NCI-H345 treated with DMSO at 0.1 percent for 48 hours (cell line): Measurements from ENCODE around the gene FKBP3.
"Not testable (repeated sequence)": the region's sequence is repeated elsewhere in the genome, so short reads cannot be mapped to it uniquely, and the experiment has no call there.

ENCODE experiments used
- DNase-seq: peaks from one replicate; lab custom pipeline; 2025; ENCODE audit not compliant: unreplicated experiment; lab: John Stamatoyannopoulos, UW

The FKBP3 gene

GRCh38 chr14:45134051-45134958 lies at the start of gene FKBP3:
FKBP3 (minus strand) TSS chr14:45134481; CDS start chr14:45134456, 25 bp downstream.
- DNase-seq: peak; percentile 97

DNA sequence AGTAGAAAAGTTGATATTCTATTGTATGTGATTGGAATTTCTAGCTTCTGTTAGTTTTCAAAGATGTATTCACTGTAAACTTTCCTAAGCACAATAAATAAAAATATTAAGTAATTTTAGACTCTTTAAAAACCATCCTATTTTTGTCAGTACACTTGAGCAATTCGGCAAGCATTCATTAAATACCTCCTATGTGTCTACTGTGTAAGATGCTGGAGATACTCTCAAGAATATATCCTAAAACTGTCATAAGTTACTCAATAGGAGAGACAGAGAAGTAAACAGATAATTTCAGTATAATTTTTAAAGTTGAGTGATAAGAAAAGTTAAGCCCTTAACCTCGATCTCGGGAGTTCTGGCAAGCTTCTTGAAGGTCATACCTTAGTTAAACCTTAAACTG lies 47.5 kb upstream of the FKBP3 start:
- no peak for DNase-seq

DNA sequence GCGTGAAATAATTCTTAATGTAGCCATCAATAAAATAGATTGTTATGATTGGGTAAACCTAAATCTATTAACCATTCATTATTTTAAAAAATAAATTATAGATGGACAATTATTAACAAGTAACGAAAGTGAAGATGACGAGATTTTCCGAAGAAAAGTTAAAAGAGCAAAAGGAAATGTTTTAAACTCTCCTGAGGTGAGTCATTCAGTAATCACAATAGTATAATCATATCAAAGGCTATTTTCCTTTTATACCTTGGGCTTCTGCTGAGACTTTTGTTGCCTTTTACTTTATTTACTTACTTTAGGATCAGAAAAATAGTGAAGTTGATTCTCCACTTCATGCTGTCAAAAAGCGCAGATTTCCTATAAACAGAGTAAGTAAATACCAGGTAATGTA lies 47.0 kb upstream of the FKBP3 start:
- no peak for DNase-seq

- no peak for DNase-seq
Measured at GRCh38 chr14:45177076-45177475, 42.8 kb upstream of the FKBP3 start.

DNA sequence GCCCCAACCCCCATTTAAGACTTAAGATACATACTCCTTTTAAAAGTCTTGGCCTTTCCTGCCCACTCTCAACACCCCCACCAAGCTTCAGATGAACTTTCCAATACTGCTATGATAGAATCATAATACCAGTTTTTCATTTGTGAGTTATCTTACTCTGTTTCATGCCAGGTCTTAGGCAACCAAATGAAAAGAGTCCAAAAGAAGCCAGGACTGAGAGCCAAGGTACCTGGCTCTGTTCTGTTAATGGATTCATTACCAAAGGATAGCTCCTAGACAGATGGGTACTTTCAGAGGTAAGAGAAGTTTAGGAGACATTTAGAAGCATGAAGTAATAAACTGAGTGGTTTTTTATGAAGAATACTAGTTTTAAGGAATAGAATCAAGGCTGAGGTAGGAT lies 35.6 kb upstream of the FKBP3 start:
- no peak for DNase-seq

DNA sequence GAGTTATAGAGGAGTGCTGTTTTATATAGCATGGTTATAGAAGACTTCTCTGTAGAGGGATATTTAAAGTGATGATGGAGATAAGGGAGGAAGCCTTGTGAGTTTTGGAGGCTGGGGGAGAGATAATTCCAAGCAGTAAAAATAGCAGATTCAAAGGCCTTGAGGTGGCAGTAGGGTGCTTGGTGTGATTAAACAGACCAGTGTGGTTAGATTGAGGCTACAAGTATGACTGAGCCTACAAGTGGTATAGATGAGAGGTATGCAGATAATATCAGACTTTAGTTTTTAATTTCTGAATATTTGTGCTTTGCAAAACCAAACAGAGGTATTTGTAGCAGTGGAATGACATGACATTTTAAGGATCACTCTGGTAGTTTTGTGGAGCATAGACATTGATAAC lies 21.8 kb upstream of the FKBP3 start:
- no peak for DNase-seq

DNA sequence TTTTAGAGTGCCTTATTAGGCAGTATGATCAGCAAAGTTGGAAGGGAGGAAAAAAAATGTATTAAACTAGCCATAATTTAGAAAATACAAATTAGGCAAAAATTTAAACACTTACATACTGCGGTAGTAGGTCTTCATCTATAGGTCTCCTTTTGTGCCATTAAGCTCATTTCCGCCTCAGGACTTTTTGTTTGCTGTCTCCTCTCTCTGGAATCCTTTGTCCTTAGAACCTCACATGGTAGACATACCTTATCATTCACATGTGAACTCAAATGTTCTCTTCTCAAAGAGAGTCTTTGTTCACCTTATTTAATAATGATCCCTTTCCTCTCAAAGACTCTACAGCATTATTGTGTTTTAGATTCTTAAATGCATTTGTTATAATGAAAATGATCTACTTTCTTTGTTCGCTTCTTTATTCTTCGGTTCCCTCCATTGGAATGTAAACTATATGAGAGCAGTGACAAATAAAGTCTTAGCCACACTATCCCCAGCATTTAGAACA lies 16.2 kb upstream of the FKBP3 start:
- no peak for DNase-seq

DNA sequence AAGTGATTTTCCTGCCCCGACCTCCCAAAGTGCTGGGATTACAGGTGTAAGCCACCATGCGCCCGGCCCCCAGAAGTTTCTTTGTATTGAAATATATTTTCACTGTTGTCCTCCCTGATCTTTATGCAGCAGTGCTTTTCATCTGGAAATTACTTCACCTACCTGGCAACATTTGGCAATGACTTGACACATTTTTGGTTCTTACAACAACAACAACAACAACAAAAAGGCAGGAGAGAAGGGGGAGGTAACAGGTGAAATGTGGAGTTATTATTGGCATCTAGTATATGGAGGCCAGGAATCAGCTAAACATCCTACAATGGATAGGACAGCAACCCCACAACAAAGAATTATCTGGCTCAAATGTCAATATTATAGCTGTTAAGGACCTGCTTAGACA lies 15.3 kb upstream of the FKBP3 start:
- no peak for DNase-seq

DNA sequence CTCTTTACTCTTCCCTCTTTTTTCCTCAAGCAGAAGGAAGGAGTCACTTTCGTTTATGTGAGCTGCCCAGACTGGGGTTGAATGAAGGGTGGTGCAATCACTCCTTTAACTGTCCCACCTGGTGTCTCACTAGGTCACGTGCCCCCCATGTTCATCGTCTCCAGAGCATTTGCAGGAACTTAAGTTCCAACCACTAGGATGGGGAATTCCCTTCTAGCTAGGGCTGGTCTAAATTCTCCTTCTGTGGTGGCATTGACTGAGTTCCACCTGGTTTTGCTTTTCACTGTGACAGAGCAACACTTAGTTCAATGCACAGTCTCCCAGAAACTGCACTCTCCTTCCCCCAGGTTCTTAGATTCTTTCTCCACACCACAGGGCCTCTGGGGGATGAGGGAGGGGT lies 10.9 kb upstream of the FKBP3 start:
- no peak for DNase-seq

DNA sequence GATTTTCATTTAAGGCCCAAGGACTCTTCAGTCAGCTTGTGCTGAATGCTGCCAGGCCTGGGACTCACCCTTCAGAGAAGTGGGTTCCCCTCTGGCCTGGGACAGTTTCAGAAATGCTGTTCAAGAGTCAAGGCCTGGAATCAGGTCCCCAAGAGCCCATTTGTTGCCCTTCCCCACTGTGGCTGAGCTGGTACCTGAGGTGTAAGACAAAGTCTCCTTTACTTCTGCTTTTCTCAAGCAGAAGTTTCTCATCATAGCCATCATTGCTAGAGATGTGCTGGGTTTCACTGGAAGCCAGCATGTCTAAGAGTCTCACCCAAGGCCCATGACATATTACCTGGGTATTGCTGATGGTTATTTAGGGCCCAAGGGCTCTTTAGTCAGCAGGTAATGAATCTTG lies 10.4 kb upstream of the FKBP3 start:
- DNase-seq: no peak

DNA sequence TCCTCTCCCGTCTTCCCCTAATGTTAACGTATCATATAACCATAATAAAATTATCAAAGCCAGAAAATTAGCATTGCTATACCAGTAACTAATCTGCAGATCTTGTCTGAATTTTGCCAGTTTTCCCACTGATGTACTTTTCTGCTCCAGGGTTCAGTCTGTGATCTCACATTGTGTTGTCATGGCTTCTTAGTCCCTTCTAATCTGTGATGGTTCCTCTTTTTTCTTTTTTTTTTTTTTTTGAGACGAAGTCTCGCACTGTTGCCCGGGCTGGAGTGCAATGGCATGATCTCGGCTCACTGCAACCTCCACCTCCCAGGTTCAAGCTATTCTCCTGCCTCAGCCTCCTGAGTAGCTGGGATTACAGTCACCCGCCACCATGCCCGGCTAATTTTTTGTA lies 7.8 kb upstream of the FKBP3 start:
- not testable (repeated sequence) for DNase-seq

DNA sequence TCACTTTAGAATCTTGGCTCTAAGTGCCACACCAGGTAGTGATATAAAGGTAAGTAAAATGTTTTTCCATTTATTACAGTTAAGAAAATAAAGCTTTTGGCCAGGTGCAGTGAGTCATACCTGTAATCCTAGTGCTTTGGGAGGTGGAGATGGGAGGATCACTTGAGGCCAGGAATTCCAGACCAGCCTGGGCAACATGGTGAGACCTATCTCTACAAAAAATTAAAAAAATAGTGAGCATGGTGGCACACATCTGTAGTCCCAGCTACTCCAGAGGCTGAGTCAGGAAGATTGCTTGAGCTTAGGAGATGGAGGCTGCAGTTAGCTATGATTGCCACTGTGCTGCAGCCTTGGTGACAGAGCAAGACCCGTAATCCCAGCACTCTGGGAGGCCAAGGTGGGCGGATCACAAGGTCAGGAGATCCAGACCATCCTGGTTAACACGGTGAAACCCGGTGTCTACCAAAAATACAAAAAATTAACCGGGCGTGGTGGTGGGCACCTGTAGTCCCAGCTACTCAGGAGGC lies 6.4 kb upstream of the FKBP3 start:
- DNase-seq: no peak

DNA sequence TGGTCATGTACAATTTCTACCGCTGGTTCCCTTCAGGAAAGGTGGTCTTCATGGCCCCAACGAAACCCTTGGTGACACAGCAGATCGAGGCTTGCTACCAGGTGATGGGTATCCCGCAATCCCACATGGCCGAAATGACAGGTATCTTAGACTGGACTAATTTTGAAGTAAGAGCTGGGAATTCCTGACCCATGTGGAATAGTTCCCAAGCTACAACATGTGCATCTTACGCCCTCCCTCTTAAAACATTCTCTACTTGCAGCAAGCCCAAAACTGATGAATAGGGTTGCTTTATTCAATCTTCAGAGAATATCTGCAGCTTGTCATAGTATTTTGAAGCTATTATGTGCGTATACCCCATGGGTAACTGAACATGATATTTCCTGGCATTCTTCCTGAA lies 2.1 kb upstream of the FKBP3 start:
- no peak for DNase-seq

DNA sequence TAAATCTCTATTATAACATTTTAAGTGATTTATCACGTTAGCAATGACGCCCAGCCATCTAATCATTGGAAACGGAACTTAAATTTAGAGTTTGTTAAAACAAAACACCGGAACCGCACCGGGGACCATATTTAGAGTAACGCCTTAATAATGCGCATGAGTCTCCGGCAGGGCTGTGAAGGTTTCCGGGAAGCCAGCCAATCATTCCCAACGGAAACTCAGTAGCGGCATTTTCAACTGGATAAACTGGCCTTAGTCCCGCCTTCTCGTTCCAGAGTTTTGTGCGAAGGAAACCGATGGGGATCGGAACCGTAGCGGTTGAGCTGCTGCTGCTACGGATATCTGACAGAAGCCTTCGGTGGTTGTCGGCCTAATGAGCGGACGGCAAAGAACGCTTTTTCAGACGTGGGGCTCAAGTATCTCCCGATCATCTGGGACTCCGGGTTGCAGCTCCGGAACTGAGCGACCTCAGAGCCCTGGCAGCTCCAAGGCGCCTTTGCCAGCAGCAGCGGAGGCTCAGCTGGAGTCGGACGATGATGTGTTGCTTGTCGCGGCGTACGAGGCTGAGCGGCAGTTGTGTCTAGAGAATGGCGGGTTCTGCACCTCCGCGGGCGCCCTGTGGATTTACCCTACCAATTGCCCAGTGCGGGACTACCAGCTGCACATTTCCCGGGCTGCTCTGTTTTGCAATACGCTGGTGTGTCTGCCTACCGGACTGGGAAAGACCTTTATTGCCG lies 1.5 kb upstream of the FKBP3 start, which contains the start of gene FANCM:
Gene FANCM (plus strand): TSS at position 272 of the 737 bp plus-strand sequence. CDS start 102 bp downstream, at position 374.
- DNase-seq: peak; percentile 95

- peak; percentile 42 for DNase-seq
Measured at GRCh38 chr14:45135156-45135555, 875 bp upstream of the FKBP3 start.

DNA sequence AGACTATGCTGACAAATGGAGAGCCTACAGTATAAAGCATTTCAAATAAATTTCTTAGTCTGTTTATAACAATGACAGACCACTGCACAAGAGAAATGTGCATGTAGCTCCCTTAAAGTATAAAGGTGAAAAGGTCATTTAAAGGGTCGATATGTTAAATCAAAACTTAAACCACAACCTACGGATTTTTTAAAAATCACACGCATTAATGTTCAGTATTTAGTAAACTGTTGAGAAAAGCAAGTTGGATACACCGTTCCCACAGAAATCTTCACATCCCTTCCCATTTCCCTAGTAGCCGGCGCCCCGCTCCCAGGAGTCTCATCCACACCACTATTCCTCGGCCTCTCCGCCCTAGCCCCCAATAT lies 614 bp downstream of the FKBP3 start:
- peak; percentile 17 for DNase-seq

DNA sequence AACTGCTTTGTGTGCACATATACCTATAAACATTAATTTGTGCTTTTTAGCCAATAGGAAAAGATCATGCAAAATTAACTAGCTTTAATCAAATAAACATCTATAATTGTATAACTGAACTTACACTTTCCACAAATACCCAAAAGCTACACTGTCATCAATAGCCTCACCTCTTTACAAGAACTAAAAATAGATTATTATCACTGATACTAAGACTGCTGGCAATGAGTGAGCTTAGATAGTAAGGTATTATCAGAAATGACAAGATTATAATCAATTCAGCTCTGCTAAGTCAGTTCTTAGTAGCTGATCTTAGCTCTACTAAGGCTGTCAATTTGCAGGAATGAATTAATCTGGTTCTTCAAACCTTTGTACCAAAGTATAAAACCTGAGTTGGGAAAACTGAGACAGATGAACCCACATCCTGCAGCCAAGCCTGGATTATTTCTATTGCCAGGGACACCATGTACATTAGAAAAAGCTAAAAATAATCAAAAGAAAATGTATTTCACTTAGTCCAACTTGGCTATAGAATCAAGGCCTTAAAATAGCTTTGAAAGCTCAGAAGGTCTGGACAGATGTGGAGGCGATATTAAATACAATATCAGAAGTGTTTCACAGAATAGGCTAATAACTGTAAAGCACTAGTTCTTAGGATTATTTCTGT lies 5.2 kb downstream of the FKBP3 start:
- DNase-seq: no peak

GRCh38 chr14:45125754-45126153 lies 8.5 kb downstream of the FKBP3 start:
- DNase-seq: no peak

GRCh38 chr14:45123271-45123670 lies 11.0 kb downstream of the FKBP3 start:
- DNase-seq: no peak

- no peak for DNase-seq
Measured at GRCh38 chr14:45120096-45120495, 14.2 kb downstream of the FKBP3 start.

DNA sequence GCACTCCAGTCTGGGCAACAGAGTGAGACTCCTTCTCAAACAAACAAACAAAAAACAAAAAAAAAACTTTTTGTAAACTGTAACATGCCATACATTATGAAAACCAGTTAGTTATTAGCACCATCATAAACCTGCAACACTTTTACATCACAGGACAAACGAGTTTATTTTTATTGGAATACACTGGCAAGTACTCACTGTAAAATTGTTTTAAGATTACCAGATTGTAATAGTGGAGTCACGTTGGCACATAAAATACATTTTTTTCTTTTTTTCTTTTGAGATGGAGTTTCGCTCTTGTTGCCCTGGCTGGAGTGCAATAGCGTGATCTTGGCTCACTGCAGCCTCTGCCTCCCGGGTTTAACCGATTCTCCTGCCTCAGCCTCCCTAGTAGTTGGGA lies 15.7 kb downstream of the FKBP3 start:
- no peak for DNase-seq
